ENCODE results near the gene PVR.
"Not testable (repeated sequence)": the region's sequence is repeated elsewhere in the genome, so short reads cannot be mapped to it uniquely, and the experiment has no call there.

PVR gene

DNA sequence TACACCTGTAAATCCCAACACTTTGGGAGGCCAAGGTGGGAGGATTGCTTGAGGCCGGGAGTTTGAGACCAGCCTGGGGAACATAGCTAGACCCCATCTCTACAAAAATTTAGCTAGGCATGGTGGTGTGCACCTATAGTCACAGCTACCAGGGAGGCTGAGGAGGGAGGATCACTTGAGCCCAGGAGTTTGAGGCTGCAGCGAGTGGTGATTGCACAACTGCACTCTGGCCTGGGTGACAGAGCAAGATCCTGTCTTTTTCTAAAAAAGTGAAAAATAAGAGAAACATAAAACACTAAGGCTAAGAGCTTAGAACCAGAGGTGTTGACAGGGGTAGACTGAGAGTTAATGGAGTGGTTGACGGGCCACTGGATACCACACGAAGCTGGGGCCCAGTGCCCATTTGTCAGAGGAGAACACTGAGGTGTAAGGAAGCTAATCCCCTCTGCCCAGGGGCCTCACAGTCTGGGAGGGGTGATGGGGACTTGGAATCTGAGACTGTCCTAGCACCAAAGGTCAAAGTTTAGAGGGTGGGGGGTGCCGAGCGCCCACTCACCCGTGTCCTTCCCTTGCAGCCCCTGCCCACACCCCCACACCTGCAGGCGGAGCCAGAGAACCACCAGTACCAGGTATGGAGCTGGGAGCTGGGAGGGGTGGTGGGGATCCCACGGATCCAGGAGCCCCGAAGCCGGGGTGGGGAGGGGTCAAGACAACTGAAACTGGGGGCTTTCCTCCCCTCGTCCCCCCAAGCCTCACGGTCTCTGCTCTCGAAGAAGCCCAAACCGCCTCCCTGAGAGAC is 38.5 kb downstream of the PVR start:
- ATAC-seq = no peak
- TF ChIP-seq, protein P1, sequence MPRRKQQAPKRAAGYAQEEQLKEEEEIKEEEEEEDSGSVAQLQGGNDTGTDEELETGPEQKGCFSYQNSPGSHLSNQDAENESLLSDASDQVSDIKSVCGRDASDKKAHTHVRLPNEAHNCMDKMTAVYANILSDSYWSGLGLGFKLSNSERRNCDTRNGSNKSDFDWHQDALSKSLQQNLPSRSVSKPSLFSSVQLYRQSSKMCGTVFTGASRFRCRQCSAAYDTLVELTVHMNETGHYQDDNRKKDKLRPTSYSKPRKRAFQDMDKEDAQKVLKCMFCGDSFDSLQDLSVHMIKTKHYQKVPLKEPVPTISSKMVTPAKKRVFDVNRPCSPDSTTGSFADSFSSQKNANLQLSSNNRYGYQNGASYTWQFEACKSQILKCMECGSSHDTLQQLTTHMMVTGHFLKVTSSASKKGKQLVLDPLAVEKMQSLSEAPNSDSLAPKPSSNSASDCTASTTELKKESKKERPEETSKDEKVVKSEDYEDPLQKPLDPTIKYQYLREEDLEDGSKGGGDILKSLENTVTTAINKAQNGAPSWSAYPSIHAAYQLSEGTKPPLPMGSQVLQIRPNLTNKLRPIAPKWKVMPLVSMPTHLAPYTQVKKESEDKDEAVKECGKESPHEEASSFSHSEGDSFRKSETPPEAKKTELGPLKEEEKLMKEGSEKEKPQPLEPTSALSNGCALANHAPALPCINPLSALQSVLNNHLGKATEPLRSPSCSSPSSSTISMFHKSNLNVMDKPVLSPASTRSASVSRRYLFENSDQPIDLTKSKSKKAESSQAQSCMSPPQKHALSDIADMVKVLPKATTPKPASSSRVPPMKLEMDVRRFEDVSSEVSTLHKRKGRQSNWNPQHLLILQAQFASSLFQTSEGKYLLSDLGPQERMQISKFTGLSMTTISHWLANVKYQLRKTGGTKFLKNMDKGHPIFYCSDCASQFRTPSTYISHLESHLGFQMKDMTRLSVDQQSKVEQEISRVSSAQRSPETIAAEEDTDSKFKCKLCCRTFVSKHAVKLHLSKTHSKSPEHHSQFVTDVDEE (CRISPR knock-in tag; IDR thresholded peaks at IDR 0.05) = no peak
- TF ChIP-seq ZFP30 (CRISPR knock-in tag; IDR thresholded peaks at IDR 0.05) = no peak
- no peak for TF ChIP-seq ZNF565 (CRISPR knock-in tag; conservative IDR thresholded peaks at IDR 0.05; ENCODE audit: low read depth)
- no peak for TF ChIP-seq ZFP3 (CRISPR knock-in tag; IDR thresholded peaks at IDR 0.05)
- TF ChIP-seq RARB (CRISPR knock-in tag; IDR thresholded peaks at IDR 0.05) = no peak
- TF ChIP-seq ARNTL (CRISPR knock-in tag; IDR thresholded peaks at IDR 0.05; ENCODE audit: borderline replicate concordance, low read depth) = no peak

DNA sequence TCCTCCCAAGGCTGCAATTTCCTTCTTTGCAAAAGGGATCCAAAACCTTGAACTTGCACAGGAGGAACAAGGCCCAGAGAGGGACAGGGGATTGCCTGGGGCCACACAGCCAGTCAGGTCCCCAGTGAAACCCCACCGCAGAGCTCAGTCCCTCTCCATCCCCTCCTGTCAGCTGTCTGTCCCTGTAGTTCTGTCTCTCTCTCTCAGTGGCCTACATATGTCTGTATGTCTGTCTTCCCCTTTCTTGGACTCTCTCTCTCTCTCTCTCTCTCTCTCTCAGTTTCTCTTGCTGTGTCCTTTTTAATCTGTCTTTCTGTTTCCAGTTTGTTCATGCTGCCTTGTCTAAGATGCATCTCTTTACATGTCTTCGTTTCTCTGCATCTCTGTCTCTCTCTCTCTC is 39.1 kb downstream of the PVR start:
- no peak for ATAC-seq
- no peak for TF ChIP-seq TCF4 (CRISPR knock-in tag; IDR thresholded peaks at IDR 0.05; ENCODE audit: borderline replicate concordance)
- no peak for TF ChIP-seq ZFP30 (CRISPR knock-in tag; IDR thresholded peaks at IDR 0.05)
- TF ChIP-seq ZNF565 (CRISPR knock-in tag; conservative IDR thresholded peaks at IDR 0.05; ENCODE audit: low read depth) = no peak
- TF ChIP-seq ZC3H10 (CRISPR knock-in tag; IDR thresholded peaks at IDR 0.05) = no peak
- no peak for TF ChIP-seq ZNF8 (CRISPR knock-in tag; IDR thresholded peaks at IDR 0.05)
- TF ChIP-seq SNAI2 (CRISPR knock-in tag; IDR thresholded peaks at IDR 0.05) = no peak
- TF ChIP-seq ZFP3 (CRISPR knock-in tag; IDR thresholded peaks at IDR 0.05) = no peak
- TF ChIP-seq, protein P1 (CRISPR knock-in tag; IDR thresholded peaks at IDR 0.05) = no peak
- TF ChIP-seq ISL1 (CRISPR knock-in tag; IDR thresholded peaks at IDR 0.05) = no peak
- TF ChIP-seq, protein P2, sequence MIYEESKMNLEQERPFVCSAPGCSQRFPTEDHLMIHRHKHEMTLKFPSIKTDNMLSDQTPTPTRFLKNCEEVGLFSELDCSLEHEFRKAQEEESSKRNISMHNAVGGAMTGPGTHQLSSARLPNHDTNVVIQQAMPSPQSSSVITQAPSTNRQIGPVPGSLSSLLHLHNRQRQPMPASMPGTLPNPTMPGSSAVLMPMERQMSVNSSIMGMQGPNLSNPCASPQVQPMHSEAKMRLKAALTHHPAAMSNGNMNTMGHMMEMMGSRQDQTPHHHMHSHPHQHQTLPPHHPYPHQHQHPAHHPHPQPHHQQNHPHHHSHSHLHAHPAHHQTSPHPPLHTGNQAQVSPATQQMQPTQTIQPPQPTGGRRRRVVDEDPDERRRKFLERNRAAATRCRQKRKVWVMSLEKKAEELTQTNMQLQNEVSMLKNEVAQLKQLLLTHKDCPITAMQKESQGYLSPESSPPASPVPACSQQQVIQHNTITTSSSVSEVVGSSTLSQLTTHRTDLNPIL (CRISPR knock-in tag; IDR thresholded peaks at IDR 0.05; ENCODE audit: low read depth) = no peak

DNA sequence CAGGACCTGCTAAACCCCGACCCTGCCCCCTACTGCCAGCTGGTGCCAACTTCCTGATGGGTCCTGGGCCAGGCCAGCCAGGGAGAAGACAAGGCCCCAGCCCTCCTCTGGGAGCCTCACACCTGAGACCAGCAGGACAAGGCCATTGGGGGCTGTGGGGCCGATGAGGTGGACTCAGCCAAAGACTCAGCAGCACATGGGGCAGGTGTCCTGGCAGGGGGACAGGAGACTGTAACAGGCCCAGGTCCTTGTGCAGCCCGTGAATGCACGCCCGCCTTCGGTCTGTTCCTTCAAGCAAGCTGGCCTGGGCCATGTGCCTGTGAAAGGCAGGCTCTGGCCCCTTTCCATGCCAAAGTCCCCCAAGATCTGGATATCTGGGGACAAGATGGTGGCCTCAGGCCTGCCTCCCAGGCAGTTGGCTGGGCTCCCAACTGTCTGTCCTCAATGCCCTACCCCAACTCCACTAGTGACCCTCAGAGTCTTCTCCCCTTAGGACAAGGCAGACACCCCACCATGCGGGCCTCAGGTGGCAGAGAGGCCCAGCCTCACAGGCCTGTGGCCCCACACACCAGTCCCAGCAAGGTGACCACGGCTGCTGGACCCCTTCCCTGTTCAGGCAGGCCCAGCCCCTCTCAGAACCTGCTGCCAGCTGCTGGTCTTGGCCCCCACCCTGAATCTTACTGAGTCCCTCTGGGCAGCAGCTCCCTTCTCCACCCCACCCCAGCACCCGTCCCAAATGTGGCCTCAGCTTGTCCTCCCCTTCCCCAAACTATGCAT is 39.9 kb downstream of the PVR start:
- TF ChIP-seq GLIS3 (CRISPR knock-in tag; IDR thresholded peaks at IDR 0.05) (no peak), ZNF565 (CRISPR knock-in tag; conservative IDR thresholded peaks at IDR 0.05; ENCODE audit: low read depth) (no peak), BACH2 (CRISPR knock-in tag; IDR thresholded peaks at IDR 0.05; ENCODE audit: borderline replicate concordance) (no peak), ZNF8 (CRISPR knock-in tag; IDR thresholded peaks at IDR 0.05) (no peak), OSR1 (CRISPR knock-in tag; IDR thresholded peaks at IDR 0.05) (no peak), ZFP3 (CRISPR knock-in tag; IDR thresholded peaks at IDR 0.05) (no peak)
- TF ChIP-seq, protein P3, sequence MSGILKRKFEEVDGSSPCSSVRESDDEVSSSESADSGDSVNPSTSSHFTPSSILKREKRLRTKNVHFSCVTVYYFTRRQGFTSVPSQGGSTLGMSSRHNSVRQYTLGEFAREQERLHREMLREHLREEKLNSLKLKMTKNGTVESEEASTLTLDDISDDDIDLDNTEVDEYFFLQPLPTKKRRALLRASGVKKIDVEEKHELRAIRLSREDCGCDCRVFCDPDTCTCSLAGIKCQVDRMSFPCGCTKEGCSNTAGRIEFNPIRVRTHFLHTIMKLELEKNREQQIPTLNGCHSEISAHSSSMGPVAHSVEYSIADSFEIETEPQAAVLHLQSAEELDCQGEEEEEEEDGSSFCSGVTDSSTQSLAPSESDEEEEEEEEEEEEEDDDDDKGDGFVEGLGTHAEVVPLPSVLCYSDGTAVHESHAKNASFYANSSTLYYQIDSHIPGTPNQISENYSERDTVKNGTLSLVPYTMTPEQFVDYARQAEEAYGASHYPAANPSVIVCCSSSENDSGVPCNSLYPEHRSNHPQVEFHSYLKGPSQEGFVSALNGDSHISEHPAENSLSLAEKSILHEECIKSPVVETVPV (CRISPR knock-in tag; IDR thresholded peaks at IDR 0.05) = no peak
- TF ChIP-seq, protein P1 (CRISPR knock-in tag; IDR thresholded peaks at IDR 0.05) = no peak
- ATAC-seq = no peak

DNA sequence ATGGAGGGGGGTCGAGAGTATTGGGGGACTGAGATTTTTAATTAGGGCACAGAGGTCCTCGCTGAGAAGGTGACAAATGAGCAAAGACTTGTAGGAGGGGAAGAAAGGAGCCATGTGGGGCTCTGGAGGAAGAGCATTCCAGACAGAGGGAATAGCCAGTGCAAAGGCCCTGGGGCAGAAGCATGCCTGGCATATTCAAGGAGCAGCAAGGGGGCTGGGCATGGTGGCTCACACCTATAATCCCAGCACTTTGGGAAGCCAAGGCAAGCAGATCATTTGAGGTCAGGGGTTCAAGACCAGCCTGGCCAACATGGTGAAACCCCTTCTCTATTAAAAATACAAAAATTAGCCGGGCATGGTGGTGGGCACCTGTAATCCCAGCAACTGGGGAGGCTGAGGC is 40.7 kb downstream of the PVR start:
- ATAC-seq = not testable (repeated sequence)

Data from SK-N-SH treated with all-trans-retinoic acid at 6 μM for 48 hours (cell line).